A673 (cell line): ENCODE data around the gene CBLB. TPM values are rescaled to one million over a fixed set of nuclear protein-coding genes. Genes with fewer than 3 reads are reported as not detected.

ENCODE experiments used
- BruUV-seq: library from RNA; stranded (reverse); fragments of 400-500 nt; replicated peaks from 2 replicates; lab custom pipeline; 2021; lab: Mats Ljungman, UMichigan
- CTCF ChIA-PET: fragments of 300-600 bp; sonication (Branson Sonifier 250); formaldehyde crosslinking; loops from one replicate; lab custom pipeline; 2022; ENCODE audit warnings: antibody characterized with exemption; lab: Charles Lee
- POLR2A ChIA-PET: fragments of 300-600 bp; sonication (Branson Sonifier 250); formaldehyde crosslinking; loops from one replicate; lab custom pipeline; 2022; ENCODE audit warnings: antibody characterized with exemption; ENCODE audit not compliant: low non-redundant PET; lab: Charles Lee
- DNase-seq: peaks from one replicate; pipeline ENCODE4 v3.0.0-alpha.2; 2015; ENCODE audit warnings: low spot score
- H3K27ac ChIP-seq: fragments of 200-600 bp; sonication (generic); 2 replicates; pipeline ENCODE4 v1.5.1; 2016; ENCODE audit warnings: mixed run types, low read depth, mild to moderate bottlenecking, mixed read lengths, antibody characterized with exemption, low read length; ENCODE audit not compliant: poor library complexity, severe bottlenecking
- H3K27me3 ChIP-seq: fragments of 200-600 bp; sonication (generic); replicated peaks from 2 replicates; pipeline ENCODE4 v1.6.1; 2017; ENCODE audit warnings: mixed run types, low read depth, mild to moderate bottlenecking, mixed read lengths, antibody characterized with exemption, low read length; ENCODE audit not compliant: insufficient read depth, poor library complexity
- H3K36me3 ChIP-seq: fragments of 200-600 bp; sonication (generic); 2 replicates; pipeline ENCODE4 v1.6.1; 2016; ENCODE audit warnings: mixed run types, mild to moderate bottlenecking, mixed read lengths, antibody characterized with exemption, low read length; ENCODE audit not compliant: insufficient read depth, poor library complexity, severe bottlenecking
- H3K4me1 ChIP-seq: fragments of 200-600 bp; sonication (generic); 2 replicates; pipeline ENCODE4 v1.6.1; 2017; ENCODE audit warnings: mixed run types, mild to moderate bottlenecking, mixed read lengths, antibody characterized with exemption, low read length; ENCODE audit not compliant: insufficient read depth, poor library complexity, severe bottlenecking
- H3K4me3 ChIP-seq: fragments of 200-600 bp; sonication (generic); 2 replicates; pipeline ENCODE4 v1.5.1; 2016; ENCODE audit warnings: low read depth, mixed run types, mild to moderate bottlenecking, mixed read lengths, low read length; ENCODE audit not compliant: poor library complexity, severe bottlenecking
- H3K9me3 ChIP-seq: fragments of 200-600 bp; sonication (generic); 2 replicates; pipeline ENCODE4 v1.6.1; 2016; ENCODE audit warnings: mixed run types, low read depth, mild to moderate bottlenecking, mixed read lengths, antibody characterized with exemption, low read length; ENCODE audit not compliant: poor library complexity, severe bottlenecking
- CTCF ChIP-seq: fragments of 300-800, 200-600 bp; sonication (generic); conservative IDR thresholded peaks from 2 replicates; pipeline ENCODE4 v1.5.1; 2017; ENCODE audit warnings: low read depth, mild to moderate bottlenecking, antibody characterized with exemption, low read length, moderate library complexity, mixed read lengths
- EZH2 ChIP-seq: fragments of 200-600 bp; sonication (generic); IDR thresholded peaks from 2 replicates; pipeline ENCODE4 v1.6.1; 2017; ENCODE audit warnings: borderline replicate concordance, low read depth, mild to moderate bottlenecking, mixed read lengths, antibody characterized with exemption, low read length; ENCODE audit not compliant: poor library complexity, severe bottlenecking
- intact Hi-C: fragments of 100-400 bp; cut with micrococcal nuclease; formaldehyde crosslinking; loops from one replicate; pipeline ENCODE4 v1.10.0; 2022; ENCODE audit not compliant: unreplicated experiment
- total RNA-seq: library from RNA; stranded (reverse); gene quantifications from 2 replicates; pipeline ENCODE4 v1.2.3, GENCODE V29; 2021

Gene CBLB
- total RNA-seq, 1 experiment from 2014 or later = 23.3 TPM

GRCh38 chr3:105869861-105870755 is 1.3 kb upstream of the CBLB start:
- CTCF ChIA-PET = no interaction called here
- BruUV-seq = no TSS peak
- peak overlapping the region; percentile 87 for H3K27ac ChIP-seq

GRCh38 chr3:105869531-105869833 is 670 bp upstream of the CBLB start:
- H3K4me3 ChIP-seq = peak overlapping the region; percentile 88
- no peaks in the 10 kb centered on the region for H3K9me3 ChIP-seq
- peaks cover 6% of the 10 kb centered on the region for H3K36me3 ChIP-seq
- BruUV-seq = TSS peak; percentile 79
- no peak for TF ChIP-seq CTCF
- TF ChIP-seq EZH2 = no peak
- CTCF ChIA-PET = no interaction called here
- peak overlapping the region; percentile 87 for H3K27ac ChIP-seq
- H3K4me1 ChIP-seq = peaks cover 30% of the 10 kb centered on the region
- POLR2A ChIA-PET = no interaction called here
- H3K27me3 ChIP-seq = no peaks in the 10 kb centered on the region
- intact Hi-C loops = loop anchor here (5.0 kb wide), 1 partner anchor 177 kb away; no protein-coding TSS in a partner anchor
- DNase-seq = no peak

More at GRCh38 chr3:105869861-105870755, 1.3 kb upstream of the CBLB start:
- no peak for TF ChIP-seq CTCF
- no peak for TF ChIP-seq EZH2
- no peaks in the 10 kb centered on the region for H3K9me3 ChIP-seq
- peaks cover 24% of the 10 kb centered on the region for H3K4me1 ChIP-seq
- H3K27me3 ChIP-seq = no peaks in the 10 kb centered on the region
- POLR2A ChIA-PET = no interaction called here
- intact Hi-C loops = loop anchor here (5.0 kb wide), 1 partner anchor 178 kb away; no protein-coding TSS in a partner anchor
- DNase-seq = no peak
- H3K36me3 ChIP-seq = peaks cover 6% of the 10 kb centered on the region
- peak overlapping the region; percentile 88 for H3K4me3 ChIP-seq

- DNase-seq = peak; percentile 36
- ChIA-PET CTCF (no interaction called here), POLR2A (no interaction called here)
- Histone ChIP-seq H3K4me1 (peaks cover 34% of the 10 kb centered on the region), H3K27me3 (no peaks in the 10 kb centered on the region), H3K36me3 (peaks cover 6% of the 10 kb centered on the region), H3K9me3 (no peaks in the 10 kb centered on the region), H3K27ac (peak overlapping the region; percentile 87), H3K4me3 (peak overlapping the region; percentile 88)
- BruUV-seq = no TSS peak
- intact Hi-C loops = loop anchor here (5.0 kb wide), 1 partner anchor 176 kb away; no protein-coding TSS in a partner anchor
- TF ChIP-seq EZH2 (no peak), CTCF (no peak)
These were observed 426 bp downstream of the CBLB start for GRCh38 chr3:105868431-105868741.
